Measurements from ENCODE around the gene CDH4.
"Not testable (repeated sequence)": the region's sequence is repeated elsewhere in the genome, so short reads cannot be mapped to it uniquely, and the experiment has no call there.

CDH4 gene

GRCh38 chr20:61982951-61983315, 730.9 kb downstream of the CDH4 start:
- CTCF ChIA-PET: no interaction called here
- TF ChIP-seq, protein P1, sequence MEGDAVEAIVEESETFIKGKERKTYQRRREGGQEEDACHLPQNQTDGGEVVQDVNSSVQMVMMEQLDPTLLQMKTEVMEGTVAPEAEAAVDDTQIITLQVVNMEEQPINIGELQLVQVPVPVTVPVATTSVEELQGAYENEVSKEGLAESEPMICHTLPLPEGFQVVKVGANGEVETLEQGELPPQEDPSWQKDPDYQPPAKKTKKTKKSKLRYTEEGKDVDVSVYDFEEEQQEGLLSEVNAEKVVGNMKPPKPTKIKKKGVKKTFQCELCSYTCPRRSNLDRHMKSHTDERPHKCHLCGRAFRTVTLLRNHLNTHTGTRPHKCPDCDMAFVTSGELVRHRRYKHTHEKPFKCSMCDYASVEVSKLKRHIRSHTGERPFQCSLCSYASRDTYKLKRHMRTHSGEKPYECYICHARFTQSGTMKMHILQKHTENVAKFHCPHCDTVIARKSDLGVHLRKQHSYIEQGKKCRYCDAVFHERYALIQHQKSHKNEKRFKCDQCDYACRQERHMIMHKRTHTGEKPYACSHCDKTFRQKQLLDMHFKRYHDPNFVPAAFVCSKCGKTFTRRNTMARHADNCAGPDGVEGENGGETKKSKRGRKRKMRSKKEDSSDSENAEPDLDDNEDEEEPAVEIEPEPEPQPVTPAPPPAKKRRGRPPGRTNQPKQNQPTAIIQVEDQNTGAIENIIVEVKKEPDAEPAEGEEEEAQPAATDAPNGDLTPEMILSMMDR (conservative IDR thresholded peaks at IDR 0.05; ENCODE audit: low read depth): no peak

GRCh38 chr20:61983965-61984364, 731.9 kb downstream of the CDH4 start:
- no peak for DNase-seq (ENCODE audit: low spot score)
- POLR2A ChIA-PET (ENCODE audit: low non-redundant PET): interaction anchor here (0.7 kb wide), 1 partner anchor 151 kb away, joined by 3 read pairs; no protein-coding TSS in a partner anchor
- TF ChIP-seq, protein P1 (conservative IDR thresholded peaks at IDR 0.05; ENCODE audit: low read depth): no peak
- H3K27ac ChIP-seq: no peak overlapping the region
- CTCF ChIA-PET: interaction anchor here (0.6 kb wide), 3 partner anchors 45 to 950 kb away, joined by 3 read pairs; no protein-coding TSS in a partner anchor

More at GRCh38 chr20:61982951-61983315, 730.9 kb downstream of the CDH4 start:
- H3K27ac ChIP-seq: peak overlapping the region; percentile 29; the same call in 1 of the 2 replicates
- DNase-seq (ENCODE audit: low spot score): no peak
- POLR2A ChIA-PET (ENCODE audit: low non-redundant PET): no interaction called here

DNA sequence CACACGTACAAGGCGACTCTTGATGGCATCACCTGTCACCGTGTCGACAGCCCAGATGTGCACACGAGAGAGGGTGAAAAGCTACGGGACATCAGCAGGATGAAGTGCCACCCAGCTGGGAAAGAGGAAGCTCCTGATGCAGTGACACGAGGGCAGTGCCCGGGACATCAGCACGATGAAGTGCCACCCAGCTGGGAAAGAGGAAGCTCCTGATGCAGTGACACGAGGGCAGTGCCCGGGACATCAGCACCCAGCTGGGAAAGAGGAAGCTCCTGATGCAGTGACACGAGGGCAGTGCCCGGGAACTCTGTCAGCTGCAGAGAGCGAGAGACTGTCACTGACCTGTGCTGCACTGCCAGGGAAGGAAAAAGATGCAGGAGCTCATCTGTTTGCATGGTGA, 732.4 kb downstream of the CDH4 start:
- DNase-seq (ENCODE audit: low spot score); H3K27ac ChIP-seq; POLR2A ChIA-PET (ENCODE audit: low non-redundant PET): not testable (repeated sequence)
- CTCF ChIA-PET: interaction anchor here (0.6 kb wide), 1 partner anchor 950 kb away, joined by 3 read pairs; no protein-coding TSS in a partner anchor

GRCh38 chr20:61985096-61985495, 733.0 kb downstream of the CDH4 start:
- no peak for DNase-seq (ENCODE audit: low spot score)
- TF ChIP-seq, protein P1 (conservative IDR thresholded peaks at IDR 0.05; ENCODE audit: low read depth): no peak
- ChIA-PET CTCF (no interaction called here), POLR2A (ENCODE audit: low non-redundant PET) (no interaction called here)
- no peak overlapping the region for H3K27ac ChIP-seq

GRCh38 chr20:61986762-61987321, 734.8 kb downstream of the CDH4 start:
- POLR2A ChIA-PET (ENCODE audit: low non-redundant PET): no interaction called here

DNA sequence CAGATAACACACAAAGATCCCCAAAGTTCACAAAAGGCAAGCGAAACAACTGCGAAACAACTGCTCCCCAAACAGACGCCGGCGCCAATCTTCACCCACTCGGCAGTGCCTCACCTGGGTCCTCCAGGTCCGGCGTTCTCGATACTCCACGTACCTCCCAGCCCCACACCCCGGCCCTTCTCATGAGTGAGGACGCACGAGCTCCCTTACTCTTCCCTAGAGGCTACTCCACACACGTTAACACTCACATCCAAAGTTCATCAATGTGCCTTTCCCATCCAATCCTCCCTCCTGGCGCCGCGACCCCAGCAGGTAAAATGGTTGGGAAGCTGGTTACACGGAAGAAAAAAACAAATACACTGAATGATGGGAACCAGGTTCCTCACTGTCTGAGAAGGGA, 736.6 kb downstream of the CDH4 start:
- POLR2A ChIA-PET (ENCODE audit: low non-redundant PET): interaction anchor here (0.5 kb wide), 1 partner anchor 355 kb away, joined by 3 read pairs; no protein-coding TSS in a partner anchor
- no peak overlapping the region for H3K27ac ChIP-seq
- no peak for DNase-seq (ENCODE audit: low spot score)
- TF ChIP-seq, protein P1 (conservative IDR thresholded peaks at IDR 0.05; ENCODE audit: low read depth): no peak
- CTCF ChIA-PET: no interaction called here

More at GRCh38 chr20:61986762-61987321, 734.8 kb downstream of the CDH4 start:
- DNase-seq (ENCODE audit: low spot score): no peak
- CTCF ChIA-PET: no interaction called here
- no peak overlapping the region for H3K27ac ChIP-seq
- TF ChIP-seq, protein P1 (conservative IDR thresholded peaks at IDR 0.05; ENCODE audit: low read depth): no peak

DNA sequence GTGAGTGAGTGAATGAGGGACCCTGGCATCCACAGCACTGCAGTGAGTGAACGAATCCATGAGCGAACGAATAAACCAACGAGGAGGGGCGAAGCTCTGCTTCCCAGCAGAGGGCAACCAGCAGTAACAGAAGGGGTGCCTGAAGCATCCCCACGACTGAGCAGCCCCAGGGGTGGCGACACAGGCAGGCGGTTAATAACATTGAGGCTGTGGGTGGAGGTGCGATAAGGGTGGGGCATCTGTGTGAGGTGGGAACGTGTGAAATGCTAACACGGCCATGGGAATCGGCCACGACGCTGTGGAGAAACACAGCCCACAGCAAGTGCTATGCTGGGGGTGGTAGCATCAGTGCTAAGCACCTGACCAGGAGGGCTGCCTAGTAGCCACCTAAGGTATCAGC, 737.7 kb downstream of the CDH4 start:
- POLR2A ChIA-PET (ENCODE audit: low non-redundant PET): no interaction called here
- CTCF ChIA-PET: interaction anchor here (0.6 kb wide), 1 partner anchor 27 kb away, joined by 3 read pairs; no protein-coding TSS in a partner anchor
- no peak overlapping the region for H3K27ac ChIP-seq
- DNase-seq (ENCODE audit: low spot score): no peak
- TF ChIP-seq, protein P1 (conservative IDR thresholded peaks at IDR 0.05; ENCODE audit: low read depth): no peak
